Hepatocyte (in vitro differentiated cells): Measurements from ENCODE around the gene PTPRN2. TPM values are rescaled to one million over a fixed set of nuclear protein-coding genes. Genes with fewer than 3 reads are reported as not detected.

Source experiments
- DNase-seq: peaks from one replicate; pipeline ENCODE4 v3.0.0-alpha.2; 2016; ENCODE audit warnings: low spot score
- H2AFZ ChIP-seq: fragments of 200-600 bp; sonication (generic); 2 replicates; pipeline ENCODE4 v1.6.0; 2016; ENCODE audit warnings: antibody characterized with exemption, mild to moderate bottlenecking
- H3K27ac ChIP-seq: fragments of 200-600 bp; sonication (generic); 2 replicates; pipeline ENCODE4 v1.5.1; 2016; ENCODE audit warnings: mild to moderate bottlenecking
- H3K27me3 ChIP-seq: fragments of 200-600 bp; sonication (generic); 2 replicates; pipeline ENCODE4 v1.6.1; 2016
- H3K36me3 ChIP-seq: fragments of 200-600 bp; sonication (generic); replicated peaks from 2 replicates; pipeline ENCODE4 v1.5.1; 2016; ENCODE audit warnings: low read depth; ENCODE audit not compliant: insufficient read depth
- H3K4me1 ChIP-seq: fragments of 200-600 bp; sonication (generic); 2 replicates; pipeline ENCODE4 v1.5.1; 2016; ENCODE audit warnings: mild to moderate bottlenecking, moderate library complexity; ENCODE audit not compliant: insufficient read depth
- H3K4me2 ChIP-seq: fragments of 200-600 bp; sonication (generic); 2 replicates; pipeline ENCODE4 v1.6.0; 2016
- H3K4me3 ChIP-seq: fragments of 200-600 bp; sonication (generic); 2 replicates; pipeline ENCODE4 v1.5.1; 2016; ENCODE audit warnings: mild to moderate bottlenecking
- H3K79me2 ChIP-seq: fragments of 200-600 bp; sonication (generic); 2 replicates; pipeline ENCODE4 v1.6.0; 2017; ENCODE audit warnings: mild to moderate bottlenecking
- H3K9me2 ChIP-seq: fragments of 200-600 bp; sonication (generic); replicated peaks from 2 replicates; pipeline ENCODE4 v1.6.0; 2017; ENCODE audit warnings: mild to moderate bottlenecking; ENCODE audit not compliant: insufficient read depth
- H3K9me3 ChIP-seq: fragments of 200-600 bp; sonication (generic); 2 replicates; pipeline ENCODE4 v1.5.1; 2016; ENCODE audit warnings: low read depth, mild to moderate bottlenecking
- H4K20me1 ChIP-seq: fragments of 200-600 bp; sonication (generic); 2 replicates; pipeline ENCODE4 v1.6.0; 2016; ENCODE audit warnings: mild to moderate bottlenecking; ENCODE audit not compliant: insufficient read depth, poor library complexity, severe bottlenecking
- EZH2 ChIP-seq: fragments of 200-600 bp; sonication (generic); IDR thresholded peaks from 2 replicates; pipeline ENCODE4 v1.6.1; 2016; ENCODE audit warnings: antibody characterized with exemption, mild to moderate bottlenecking, borderline replicate concordance
- EZH2phosphoT487 ChIP-seq: fragments of 200-600 bp; sonication (generic); IDR thresholded peaks from one replicate; pipeline ENCODE4 v1.6.1; 2018; ENCODE audit warnings: antibody characterized with exemption, mild to moderate bottlenecking, low read depth, moderate library complexity; ENCODE audit not compliant: unreplicated experiment, severe bottlenecking
- WGBS: methylation state at CpG from one replicate; pipeline ENCODE4 v1.1.6; 2016; ENCODE audit warnings: low lambda C conversion rate; ENCODE audit errors: missing lambda C conversion rate; 5-methylcytosine and 5-hydroxymethylcytosine counted together
- polyA plus RNA-seq: library from polyadenylated mRNA; unstranded; fragments of >200 nt; fragmentation: Nextera tagmentation; extraction: Ambion mirVana; gene quantifications from 2 replicates; pipeline ENCODE4 v1.2.1, GENCODE V29; 2016
- total RNA-seq: library from RNA; depleted of rRNA; stranded (reverse); fragments of >200 nt; gene quantifications from 2 replicates; pipeline ENCODE4 v1.2.3, GENCODE V29; 2014
- TF ChIP-seq, protein P1 (sequence below): fragments of 200-600 bp; sonication (generic); IDR thresholded peaks from 2 replicates; pipeline ENCODE4 v1.5.1; 2016; ENCODE audit warnings: antibody characterized with exemption, mild to moderate bottlenecking; ENCODE audit not compliant: poor library complexity

Gene PTPRN2
- total and polyA plus RNA-seq, 2 experiments from 2014 or later: 2.1 to 3.3 TPM

DNA sequence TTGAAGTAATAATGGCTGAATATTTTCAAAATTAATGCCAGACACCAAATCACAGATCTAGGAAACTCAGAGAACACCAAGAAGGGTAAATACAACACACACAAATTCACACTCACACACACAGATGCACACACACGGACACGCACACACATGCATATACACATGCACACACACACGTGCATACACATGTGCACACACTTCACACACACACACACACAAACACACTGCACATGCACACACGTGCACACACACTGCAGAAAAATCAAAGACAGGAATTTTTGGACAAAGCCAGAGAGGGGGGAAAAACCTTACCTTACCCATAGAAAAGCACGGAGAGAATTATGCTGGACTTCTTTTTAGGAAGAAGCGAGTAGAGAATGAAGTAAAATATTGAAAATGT lies 547.4 kb downstream of the PTPRN2 start:
- no peaks in the 10 kb centered on the region for H3K27me3 ChIP-seq
- no peak overlapping the region for H3K4me3 ChIP-seq
- no peaks in the 10 kb centered on the region for H3K36me3 ChIP-seq
- no peak overlapping the region for H2AFZ ChIP-seq
- H3K4me2 ChIP-seq: no peak overlapping the region
- no peaks in the 10 kb centered on the region for H3K79me2 ChIP-seq
- H3K4me1 ChIP-seq: no peaks in the 10 kb centered on the region
- 96% methylated on average over 6 of the region's 6 CpGs for WGBS
- no peaks in the 10 kb centered on the region for H3K9me2 ChIP-seq
- H4K20me1 ChIP-seq: no peaks in the 10 kb centered on the region
- no peak overlapping the region for H3K27ac ChIP-seq
- H3K9me3 ChIP-seq: no peaks in the 10 kb centered on the region
- no peak for DNase-seq
- TF ChIP-seq EZH2: no peak
- TF ChIP-seq EZH2phosphoT487: no peak
- TF ChIP-seq, protein P1, sequence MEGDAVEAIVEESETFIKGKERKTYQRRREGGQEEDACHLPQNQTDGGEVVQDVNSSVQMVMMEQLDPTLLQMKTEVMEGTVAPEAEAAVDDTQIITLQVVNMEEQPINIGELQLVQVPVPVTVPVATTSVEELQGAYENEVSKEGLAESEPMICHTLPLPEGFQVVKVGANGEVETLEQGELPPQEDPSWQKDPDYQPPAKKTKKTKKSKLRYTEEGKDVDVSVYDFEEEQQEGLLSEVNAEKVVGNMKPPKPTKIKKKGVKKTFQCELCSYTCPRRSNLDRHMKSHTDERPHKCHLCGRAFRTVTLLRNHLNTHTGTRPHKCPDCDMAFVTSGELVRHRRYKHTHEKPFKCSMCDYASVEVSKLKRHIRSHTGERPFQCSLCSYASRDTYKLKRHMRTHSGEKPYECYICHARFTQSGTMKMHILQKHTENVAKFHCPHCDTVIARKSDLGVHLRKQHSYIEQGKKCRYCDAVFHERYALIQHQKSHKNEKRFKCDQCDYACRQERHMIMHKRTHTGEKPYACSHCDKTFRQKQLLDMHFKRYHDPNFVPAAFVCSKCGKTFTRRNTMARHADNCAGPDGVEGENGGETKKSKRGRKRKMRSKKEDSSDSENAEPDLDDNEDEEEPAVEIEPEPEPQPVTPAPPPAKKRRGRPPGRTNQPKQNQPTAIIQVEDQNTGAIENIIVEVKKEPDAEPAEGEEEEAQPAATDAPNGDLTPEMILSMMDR: no peak

DNA sequence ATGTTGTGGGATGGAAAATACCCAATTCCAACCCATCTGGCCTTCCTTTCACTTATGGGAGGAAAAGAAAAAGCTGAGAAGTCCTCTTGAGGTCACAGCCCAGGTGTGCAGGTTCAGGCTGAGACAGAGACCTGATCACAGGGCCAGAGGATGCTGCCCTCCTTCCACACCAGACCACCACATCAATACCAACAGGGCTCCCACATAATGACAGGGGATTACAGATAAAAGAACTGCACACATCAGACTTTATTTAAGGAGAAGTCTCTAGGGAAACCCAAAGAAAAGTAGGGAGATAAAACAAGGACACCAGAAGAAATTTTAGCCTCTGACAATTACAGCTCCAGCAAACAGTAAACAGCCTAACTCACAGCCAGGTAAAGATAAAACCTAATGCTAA lies 548.4 kb downstream of the PTPRN2 start:
- Histone ChIP-seq H3K79me2 (no peaks in the 10 kb centered on the region), H4K20me1 (no peaks in the 10 kb centered on the region), H3K36me3 (no peaks in the 10 kb centered on the region), H3K4me3 (no peak overlapping the region), H3K4me1 (no peaks in the 10 kb centered on the region), H3K27ac (no peak overlapping the region), H3K27me3 (no peaks in the 10 kb centered on the region), H2AFZ (no peak overlapping the region), H3K9me3 (no peaks in the 10 kb centered on the region), H3K4me2 (no peak overlapping the region), H3K9me2 (no peaks in the 10 kb centered on the region)
- DNase-seq: no peak
- no peak for TF ChIP-seq EZH2
- TF ChIP-seq, protein P1: no peak
- no peak for TF ChIP-seq EZH2phosphoT487

DNA sequence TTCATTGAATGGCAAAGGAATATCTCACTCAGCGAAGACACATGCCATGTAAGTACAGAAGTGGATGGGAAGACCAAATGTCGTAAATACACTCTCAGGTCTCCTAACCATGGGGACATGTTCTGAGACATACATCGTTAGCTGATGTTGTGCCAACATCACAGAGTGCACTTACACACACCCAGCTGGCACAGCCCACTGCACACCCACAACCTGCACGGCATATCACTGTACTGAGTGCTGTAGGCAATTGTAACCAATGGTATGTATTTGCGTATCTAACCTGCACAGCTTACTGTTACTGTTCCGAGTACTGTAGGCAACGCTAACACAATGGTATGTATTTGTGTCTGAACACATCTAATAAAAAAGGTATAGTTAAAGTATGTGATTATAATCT lies 550.4 kb downstream of the PTPRN2 start:
- H3K36me3 ChIP-seq: no peaks in the 10 kb centered on the region
- no peaks in the 10 kb centered on the region for H3K4me1 ChIP-seq
- H4K20me1 ChIP-seq: no peaks in the 10 kb centered on the region
- H2AFZ ChIP-seq: no peak overlapping the region
- WGBS: 91% methylated on average over 7 of the region's 7 CpGs
- no peaks in the 10 kb centered on the region for H3K9me3 ChIP-seq
- no peaks in the 10 kb centered on the region for H3K9me2 ChIP-seq
- DNase-seq: no peak
- no peaks in the 10 kb centered on the region for H3K27me3 ChIP-seq
- H3K4me3 ChIP-seq: no peak overlapping the region
- no peak overlapping the region for H3K27ac ChIP-seq
- TF ChIP-seq EZH2phosphoT487 (no peak), EZH2 (no peak)
- TF ChIP-seq, protein P1: no peak
- no peak overlapping the region for H3K4me2 ChIP-seq
- no peaks in the 10 kb centered on the region for H3K79me2 ChIP-seq

DNA sequence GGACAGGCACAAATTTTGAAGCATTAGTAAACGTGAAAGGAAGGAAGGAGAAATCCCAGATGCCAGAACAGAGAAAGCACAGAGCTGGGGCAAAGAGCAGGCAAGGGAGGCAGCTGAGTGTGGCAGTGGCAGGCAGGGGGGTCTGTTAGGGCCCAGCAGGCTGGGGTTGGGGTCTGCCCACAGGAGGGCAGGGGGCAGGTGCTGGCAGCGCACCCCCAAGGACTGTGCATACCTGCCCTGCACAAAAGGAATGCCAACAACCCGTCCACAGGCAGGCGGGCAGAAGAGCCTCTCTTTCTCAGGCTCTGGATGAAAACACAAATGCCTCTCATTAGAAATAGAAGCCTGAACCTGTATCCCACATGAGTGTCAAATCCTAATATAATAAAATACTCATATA lies 552.3 kb downstream of the PTPRN2 start:
- Histone ChIP-seq H3K9me3 (no peaks in the 10 kb centered on the region), H3K27me3 (no peaks in the 10 kb centered on the region), H3K36me3 (no peaks in the 10 kb centered on the region), H3K27ac (no peak overlapping the region), H3K4me3 (no peak overlapping the region), H3K4me1 (no peaks in the 10 kb centered on the region), H2AFZ (no peak overlapping the region), H3K4me2 (no peak overlapping the region), H3K79me2 (no peaks in the 10 kb centered on the region), H3K9me2 (no peaks in the 10 kb centered on the region), H4K20me1 (no peaks in the 10 kb centered on the region)
- no peak for DNase-seq
- TF ChIP-seq, protein P1: no peak
- no peak for TF ChIP-seq EZH2phosphoT487
- no peak for TF ChIP-seq EZH2
- 88% methylated on average over 4 of the region's 4 CpGs for WGBS
